HS-27A (cell line): ENCODE data around the gene NKX3-2.

Experiments used
- DNase-seq: peaks from one replicate; pipeline ENCODE4 v3.0.0-alpha.2; 2012; ENCODE audit warnings: low read depth, missing footprints

The NKX3-2 gene

DNA sequence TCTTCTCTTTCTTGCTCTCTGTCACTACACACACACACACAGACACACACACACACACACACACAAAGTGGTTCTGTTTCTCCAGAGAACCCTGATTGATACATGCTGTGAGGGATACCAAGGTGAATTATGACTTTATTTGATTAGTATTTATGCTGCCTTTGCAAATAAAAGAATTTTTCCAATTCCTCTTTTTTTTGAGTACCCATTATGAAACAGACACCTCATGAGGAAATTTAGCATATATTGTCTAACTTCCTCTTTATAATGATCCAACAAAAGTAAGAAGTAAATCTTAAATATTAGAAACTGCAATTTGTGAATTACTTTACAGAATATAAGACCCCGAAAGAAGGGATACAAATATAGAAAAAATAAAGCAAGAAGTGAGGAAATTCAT, 45.8 kb downstream of the NKX3-2 start:
- no peak for DNase-seq

DNA sequence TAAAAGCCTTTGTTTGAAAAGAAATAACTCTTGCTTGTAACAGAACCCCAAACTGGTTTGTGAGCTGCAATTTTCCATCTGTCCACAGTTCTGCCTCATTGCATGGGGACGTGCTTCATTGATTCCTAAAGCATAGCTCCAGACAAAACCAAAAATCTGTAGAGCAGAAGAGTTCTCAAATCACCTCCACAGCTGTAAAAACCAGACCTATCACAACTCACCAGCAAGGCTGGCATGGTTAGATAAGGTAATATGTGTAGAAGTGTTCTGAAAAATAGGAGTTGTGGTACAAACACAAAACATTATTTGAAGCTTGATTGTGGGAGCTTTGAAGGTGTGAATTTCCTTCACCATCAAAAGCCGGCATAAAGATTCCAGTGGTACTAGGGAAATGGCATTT, 47.7 kb downstream of the NKX3-2 start:
- no peak for DNase-seq

DNA sequence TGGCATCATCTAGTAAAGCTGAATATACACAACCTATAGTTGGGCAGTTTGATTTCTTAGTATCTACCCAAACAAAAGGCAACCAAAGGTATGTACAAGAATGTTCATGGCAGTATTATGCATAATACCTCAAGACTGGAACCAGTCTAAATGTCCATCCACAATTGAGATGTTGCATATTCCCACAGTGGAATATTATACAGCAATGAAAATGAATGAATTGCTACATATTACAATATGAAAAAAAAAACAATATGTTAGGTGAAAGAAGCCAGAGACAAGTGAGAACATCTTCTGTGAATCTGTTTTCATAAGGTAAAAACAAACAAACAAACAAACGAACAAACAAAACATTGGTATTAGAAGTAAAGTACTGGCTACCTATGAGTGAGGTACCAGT, 48.6 kb downstream of the NKX3-2 start:
- no peak for DNase-seq

DNA sequence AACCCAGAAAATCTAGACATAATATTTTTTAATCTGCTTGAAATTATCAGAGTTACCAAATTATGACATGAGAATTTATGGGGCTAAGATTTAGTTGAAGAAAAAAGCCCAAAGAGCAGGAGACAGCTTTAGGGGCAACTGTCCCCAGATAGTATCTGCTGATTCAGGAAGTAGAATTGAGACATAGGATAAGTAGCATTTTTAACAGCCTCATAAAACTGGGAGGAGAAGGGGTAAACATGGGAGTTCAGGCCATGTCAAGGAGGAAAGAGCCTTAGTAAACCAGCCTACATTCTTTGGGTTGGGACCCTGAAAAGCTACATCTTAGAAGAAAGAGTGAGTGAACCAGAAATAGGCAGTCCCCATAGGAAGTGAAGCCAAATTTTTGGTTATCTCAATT, 50.5 kb downstream of the NKX3-2 start:
- DNase-seq = no peak

DNA sequence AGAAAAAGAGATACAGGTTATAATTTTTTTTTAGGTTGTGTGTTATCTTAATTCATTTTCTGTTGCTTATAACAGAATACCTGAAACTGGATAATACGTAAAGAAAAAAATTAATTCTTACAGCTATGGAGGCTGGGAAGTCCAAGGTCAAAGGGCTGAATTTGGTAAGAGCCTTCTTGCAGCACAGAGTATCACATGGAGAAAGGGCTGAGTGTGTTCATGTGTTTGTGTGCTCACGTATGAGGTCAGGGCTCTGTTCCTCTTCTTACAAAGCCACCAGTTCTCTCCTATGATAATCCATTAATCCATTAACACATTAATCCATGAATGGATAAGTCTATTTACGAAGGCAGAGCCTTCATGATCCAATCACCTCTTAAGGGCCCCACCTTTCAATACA, 51.6 kb downstream of the NKX3-2 start:
- no peak for DNase-seq
